ENCODE data around the gene DDIT4L. TPM values are rescaled to one million over a fixed set of nuclear protein-coding genes. Genes with fewer than 3 reads are reported as not detected.
"Not testable (repeated sequence)": the region's sequence is repeated elsewhere in the genome, so short reads cannot be mapped to it uniquely, and the experiment has no call there.

Gene DDIT4L
- total and polyA plus RNA-seq, 10 of the 15 experiments (the other 5 are each of a cell fraction or from before 2014, with no cell fraction given), result 0.02 to 0.08 TPM; not detected in 8

DNA sequence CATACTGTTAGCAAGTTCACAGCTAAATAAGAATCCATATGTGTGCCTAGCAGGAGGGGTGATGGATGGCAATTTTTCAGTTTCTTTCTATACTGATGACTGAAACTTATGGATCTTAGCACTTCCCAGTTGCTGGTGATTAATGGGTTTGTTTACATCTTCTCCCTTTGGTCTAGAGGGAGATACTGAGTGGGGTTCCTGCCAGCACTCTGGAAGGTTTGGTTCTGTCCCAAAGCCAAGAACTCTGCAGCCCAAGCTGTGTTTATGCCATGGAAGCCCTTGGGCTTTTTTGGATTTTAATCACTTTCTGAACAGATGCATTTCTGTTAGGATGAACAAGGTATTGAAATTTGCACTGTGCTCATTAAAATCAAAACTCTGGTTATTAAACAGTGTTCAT lies 43.5 kb downstream of the DDIT4L start (continued):
- TF ChIP-seq, protein P1, sequence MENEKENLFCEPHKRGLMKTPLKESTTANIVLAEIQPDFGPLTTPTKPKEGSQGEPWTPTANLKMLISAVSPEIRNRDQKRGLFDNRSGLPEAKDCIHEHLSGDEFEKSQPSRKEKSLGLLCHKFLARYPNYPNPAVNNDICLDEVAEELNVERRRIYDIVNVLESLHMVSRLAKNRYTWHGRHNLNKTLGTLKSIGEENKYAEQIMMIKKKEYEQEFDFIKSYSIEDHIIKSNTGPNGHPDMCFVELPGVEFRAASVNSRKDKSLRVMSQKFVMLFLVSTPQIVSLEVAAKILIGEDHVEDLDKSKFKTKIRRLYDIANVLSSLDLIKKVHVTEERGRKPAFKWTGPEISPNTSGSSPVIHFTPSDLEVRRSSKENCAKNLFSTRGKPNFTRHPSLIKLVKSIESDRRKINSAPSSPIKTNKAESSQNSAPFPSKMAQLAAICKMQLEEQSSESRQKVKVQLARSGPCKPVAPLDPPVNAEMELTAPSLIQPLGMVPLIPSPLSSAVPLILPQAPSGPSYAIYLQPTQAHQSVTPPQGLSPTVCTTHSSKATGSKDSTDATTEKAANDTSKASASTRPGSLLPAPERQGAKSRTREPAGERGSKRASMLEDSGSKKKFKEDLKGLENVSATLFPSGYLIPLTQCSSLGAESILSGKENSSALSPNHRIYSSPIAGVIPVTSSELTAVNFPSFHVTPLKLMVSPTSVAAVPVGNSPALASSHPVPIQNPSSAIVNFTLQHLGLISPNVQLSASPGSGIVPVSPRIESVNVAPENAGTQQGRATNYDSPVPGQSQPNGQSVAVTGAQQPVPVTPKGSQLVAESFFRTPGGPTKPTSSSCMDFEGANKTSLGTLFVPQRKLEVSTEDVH (IDR thresholded peaks at IDR 0.05; ENCODE audit: low read depth, partially characterized antibody), result no peak

DNA sequence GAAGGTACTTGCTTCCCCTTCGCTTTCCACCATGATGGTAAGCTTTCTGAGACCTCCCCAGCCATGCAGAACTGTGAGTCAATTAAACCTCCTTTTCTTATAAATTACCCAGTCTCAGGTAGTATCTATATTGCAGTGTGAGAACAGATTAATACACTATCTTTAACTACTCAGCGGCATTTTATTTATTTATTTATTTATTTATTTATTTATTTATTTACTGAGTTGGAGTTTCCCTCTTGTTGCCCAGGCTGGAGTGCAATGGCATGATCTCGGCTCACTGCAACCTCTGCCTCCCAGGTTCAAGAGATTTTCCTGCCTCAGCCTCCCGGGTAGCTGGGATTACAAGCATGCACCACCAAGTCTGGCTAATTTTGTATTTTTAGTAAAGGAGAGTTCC lies 52.9 kb downstream of the DDIT4L start:
- POLR2A ChIA-PET; H3K4me2 ChIP-seq (ENCODE audit: control insufficient read depth, insufficient read depth); DNase-seq (ENCODE audit: low read depth, low spot score); H3K9me3 ChIP-seq (replicated peaks; ENCODE audit: control insufficient read depth, insufficient read depth, low read length); H3K27ac ChIP-seq (ENCODE audit: control insufficient read depth, insufficient read depth); H3K79me2 ChIP-seq (ENCODE audit: control insufficient read depth, insufficient read depth, low read length); BruUV-seq (replicated peaks); H2AFZ ChIP-seq (ENCODE audit: control insufficient read depth, low read depth, low read length); ATAC-seq; H3K9ac ChIP-seq (ENCODE audit: control insufficient read depth, insufficient read depth, low read length); H3K27me3 ChIP-seq (replicated peaks in 1 of 2; ENCODE audit: control insufficient read depth in 2 of 2, insufficient read depth in 2 of 2, low read length in 1 of 2); FAIRE-seq; H3K36me3 ChIP-seq (ENCODE audit: control insufficient read depth in 2 of 2, insufficient read depth in 2 of 2, low read length in 1 of 2); H3K4me1 ChIP-seq (ENCODE audit: control insufficient read depth, insufficient read depth, low read length); H3K4me3 ChIP-seq; H4K20me1 ChIP-seq (ENCODE audit: control insufficient read depth, insufficient read depth); intact Hi-C loops (cut with micrococcal nuclease; ENCODE audit: unreplicated experiment); CTCF ChIA-PET; in situ Hi-C loops (cut with MboI): not testable (repeated sequence)
- ChIA-PET RAD21 (ENCODE audit: unreplicated experiment) (interaction anchor here (1.0 kb wide), 1 partner anchor 19 kb away, joined by 3 read pairs; no protein-coding TSS in a partner anchor), SMC1A (ENCODE audit: uncharacterized antibody, unreplicated experiment) (interaction anchor here (1.2 to 1.8 kb wide), 3 partner anchors 21 to 219 kb away, joined by 3 to 7 read pairs (median 3); no protein-coding TSS in a partner anchor)
- WGBS (ENCODE audit: insufficient coverage, insufficient replicate concordance, low lambda C conversion rate, missing lambda C conversion rate), result 22% methylated on average over 4 of the region's 4 CpGs

Other genes starting within 250 kb of the DDIT4L start
- gene DNAJB14, start 243.8 kb downstream of the DDIT4L start, total RNA-seq (2014; rRNA removed), result 23.2 and 26.6 TPM in 2 replicates
- 32.4 and 34.4 TPM in 2 replicates for gene DNAJB14, start 243.8 kb downstream of the DDIT4L start, total RNA-seq (2014; rRNA removed; fragmentation: Illumina TruSeq; extraction: Trizol)
- 35.4 and 37.8 TPM in 2 replicates for gene DNAJB14, start 243.8 kb downstream of the DDIT4L start, total RNA-seq (2021)
- 38.9 and 81.1 TPM in 2 replicates for gene DNAJB14, start 243.8 kb downstream of the DDIT4L start, polyA plus RNA-seq (2011; rRNA removed)
- 21.4 and 24.5 TPM in 2 replicates for gene DNAJB14, start 243.8 kb downstream of the DDIT4L start, polyA plus RNA-seq (2014; fragmentation: Illumina TruSeq; extraction: Trizol)
- 10 to 100 TPM in 1 of 2 experiments, 1 to 10 TPM in 1; 9.5 to 13.3 TPM for gene DNAJB14, start 243.8 kb downstream of the DDIT4L start, polyA plus RNA-seq (2014; fragmentation: Nextera tagmentation; extraction: Ambion mirVana)
- 19.1 and 20.6 TPM in 2 replicates for gene DNAJB14, start 243.8 kb downstream of the DDIT4L start, polyA plus RNA-seq (2014; rRNA removed)
- gene DNAJB14, start 243.8 kb downstream of the DDIT4L start, polyA plus RNA-seq (2016; fragmentation: Nextera tagmentation; extraction: Ambion mirVana), result 10 to 100 TPM; 44.1 to 49.2 TPM
- gene H2AZ1, start 240.2 kb downstream of the DDIT4L start, total RNA-seq (2014; rRNA removed), result 681 and 685 TPM in 2 replicates
- gene H2AZ1, start 240.2 kb downstream of the DDIT4L start, total RNA-seq (2014; rRNA removed; fragmentation: Illumina TruSeq; extraction: Trizol), result 713 and 719 TPM in 2 replicates
- gene H2AZ1, start 240.2 kb downstream of the DDIT4L start, total RNA-seq (2021), result 655 and 662 TPM in 2 replicates
- 1,077 and 1,299 TPM in 2 replicates for gene H2AZ1, start 240.2 kb downstream of the DDIT4L start, polyA plus RNA-seq (2011; rRNA removed)
- 548 and 652 TPM in 2 replicates for gene H2AZ1, start 240.2 kb downstream of the DDIT4L start, polyA plus RNA-seq (2014; fragmentation: Illumina TruSeq; extraction: Trizol)
- 1,000 to 10,000 TPM; 3,787 to 4,800 TPM for gene H2AZ1, start 240.2 kb downstream of the DDIT4L start, polyA plus RNA-seq (2014; fragmentation: Nextera tagmentation; extraction: Ambion mirVana)
- gene H2AZ1, start 240.2 kb downstream of the DDIT4L start, polyA plus RNA-seq (2014; rRNA removed), result 670 and 724 TPM in 2 replicates
- 1,000 to 10,000 TPM; 1,970 to 2,092 TPM for gene H2AZ1, start 240.2 kb downstream of the DDIT4L start, polyA plus RNA-seq (2016; fragmentation: Nextera tagmentation; extraction: Ambion mirVana)